Measurements from ENCODE around the gene CGB5.

DNA sequence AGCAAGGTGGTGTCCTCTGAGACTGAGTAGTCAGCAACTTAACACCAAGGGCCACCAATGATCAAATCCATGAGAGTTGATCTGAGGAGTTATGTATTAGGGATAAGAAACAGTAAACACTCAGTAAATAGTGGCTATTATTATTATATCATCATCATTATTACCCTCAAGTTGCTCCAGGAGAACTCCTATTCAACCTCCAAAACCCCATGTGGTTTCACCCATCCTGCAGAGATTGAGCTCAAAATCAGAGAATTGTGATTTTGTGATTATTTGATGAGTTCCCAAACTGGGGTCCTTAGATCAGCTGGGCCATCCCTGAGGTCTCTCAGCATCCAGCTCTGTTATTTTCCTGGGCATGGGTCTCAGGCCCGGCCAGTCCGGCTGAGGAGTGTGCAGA, 17.4 kb downstream of the CGB5 start:
- no peak for TF ChIP-seq CTCF (IDR thresholded peaks at IDR 0.05 in 4 of 5, conservative IDR thresholded peaks at IDR 0.05 in 1 of 5)
- no peak for TF ChIP-seq POLR2A (IDR thresholded peaks at IDR 0.05)
